H54 (cell line): ENCODE data around the gene HECTD3.
"Not testable (repeated sequence)": the region's sequence is repeated elsewhere in the genome, so short reads cannot be mapped to it uniquely, and the experiment has no call there.

Experiments
- DNase-seq: peaks from one replicate; pipeline ENCODE4 v3.0.0; 2011; ENCODE audit warnings: low spot score, mixed read lengths; ENCODE audit not compliant: insufficient read length
- FAIRE-seq: peaks from 3 replicates; lab custom pipeline; 2011; peaks lifted over from hg19 to GRCh38; lab: Jason Lieb, UNC
- POLR2A ChIP-seq: IDR thresholded peaks from 2 replicates; pipeline ENCODE4 v1.6.1; 2011; ENCODE audit warnings: low read depth, mild to moderate bottlenecking, low read length

The HECTD3 gene

GRCh38 chr1:45008516-45008915 lies 2.6 kb downstream of the HECTD3 start:
- DNase-seq = no peak
- no peak for TF ChIP-seq POLR2A
- no peak for FAIRE-seq

GRCh38 chr1:45008076-45008475 lies 3.0 kb downstream of the HECTD3 start:
- DNase-seq (no peak), FAIRE-seq (no peak)
- no peak for TF ChIP-seq POLR2A

GRCh38 chr1:45007311-45007710 lies 3.8 kb downstream of the HECTD3 start:
- no peak for FAIRE-seq
- TF ChIP-seq POLR2A = no peak
- DNase-seq = no peak

GRCh38 chr1:45005761-45006160 lies 5.4 kb downstream of the HECTD3 start:
- no peak for FAIRE-seq
- TF ChIP-seq POLR2A = no peak
- DNase-seq = no peak

GRCh38 chr1:45004281-45004920 lies 6.7 kb downstream of the HECTD3 start:
- FAIRE-seq (no peak), DNase-seq (no peak)
- no peak for TF ChIP-seq POLR2A

GRCh38 chr1:45003741-45004140 lies 7.4 kb downstream of the HECTD3 start:
- DNase-seq (no peak), FAIRE-seq (no peak)
- no peak for TF ChIP-seq POLR2A

GRCh38 chr1:45002650-45003645 lies 8.2 kb downstream of the HECTD3 start:
- DNase-seq (no peak), FAIRE-seq (no peak)
- TF ChIP-seq POLR2A = no peak

GRCh38 chr1:45001576-45001975 lies 9.5 kb downstream of the HECTD3 start:
- DNase-seq, FAIRE-seq: not testable (repeated sequence)

- no peak for TF ChIP-seq POLR2A
- DNase-seq (no peak), FAIRE-seq (no peak)
Measured at GRCh38 chr1:45001011-45001481, 10.1 kb downstream of the HECTD3 start.

- no peak for TF ChIP-seq POLR2A
- DNase-seq (no peak), FAIRE-seq (no peak)
Measured at GRCh38 chr1:44999232-44999631, 11.9 kb downstream of the HECTD3 start.

GRCh38 chr1:44995467-44996238 lies 15.5 kb downstream of the HECTD3 start:
- FAIRE-seq (no peak), DNase-seq (no peak)
- no peak for TF ChIP-seq POLR2A

- DNase-seq (no peak), FAIRE-seq (no peak)
- no peak for TF ChIP-seq POLR2A
Measured at GRCh38 chr1:44994309-44994898, 16.7 kb downstream of the HECTD3 start.

GRCh38 chr1:44988531-44989156 lies 22.5 kb downstream of the HECTD3 start:
- FAIRE-seq = no peak
- TF ChIP-seq POLR2A = no peak

More at GRCh38 chr1:44988531-44989156, 22.5 kb downstream of the HECTD3 start:
- no peak for DNase-seq
